ENCODE data around the gene KCNIP1. TPM values are rescaled to one million over a fixed set of nuclear protein-coding genes. Genes with fewer than 3 reads are reported as not detected.
A peak's percentile ranks its signal among the peaks of the same experiment; 100 is the strongest.

The KCNIP1 gene
- total and polyA plus RNA-seq, 9 of the 15 experiments (the other 6 are each of a cell fraction or from before 2014, with no cell fraction given) = not detected

DNA sequence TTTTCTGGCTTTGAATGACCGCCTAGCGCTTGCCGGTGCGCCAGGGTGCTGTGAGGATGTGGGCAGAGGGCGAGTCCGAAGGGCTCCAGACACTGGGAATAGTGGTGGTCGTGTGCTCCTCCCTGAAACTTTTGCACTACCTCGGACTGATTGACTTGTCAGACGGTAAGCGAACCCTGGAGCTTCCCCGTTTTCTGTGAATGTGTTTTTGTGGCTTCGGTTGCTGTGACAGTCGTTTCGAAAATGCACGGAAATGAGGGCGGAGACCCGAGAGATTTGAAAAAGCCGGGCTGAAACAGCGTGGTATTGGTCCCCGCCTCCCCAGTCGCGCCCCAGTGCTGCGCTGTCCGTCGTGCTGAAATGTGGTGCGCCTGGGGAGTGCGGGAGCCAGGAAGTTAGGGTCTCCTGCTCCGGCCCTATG, 177.2 kb downstream of the KCNIP1 start (continued):
- TF ChIP-seq ZNF23 (CRISPR knock-in tag; IDR thresholded peaks at IDR 0.05) = no peak
- no peak for TF ChIP-seq ZNF354B (CRISPR knock-in tag; IDR thresholded peaks at IDR 0.05)
- TF ChIP-seq EGR1 (conservative IDR thresholded peaks at IDR 0.05) = no peak
- TF ChIP-seq MEF2D (tag; conservative IDR thresholded peaks at IDR 0.05; ENCODE audit: low read depth) = no peak
- no peak for TF ChIP-seq SMARCB1 (IDR thresholded peaks at IDR 0.05; ENCODE audit: insufficient read length, low read depth)
- no peak for TF ChIP-seq BCOR (IDR thresholded peaks at IDR 0.05)
- no peak for TF ChIP-seq NRF1 (conservative IDR thresholded peaks at IDR 0.05 in 1 of 2, IDR thresholded peaks at IDR 0.05 in 1 of 2)
- TF ChIP-seq MAZ (CRISPR knock-in tag; conservative IDR thresholded peaks at IDR 0.05 in 1 of 2, IDR thresholded peaks at IDR 0.05 in 1 of 2) = 0 out of 4 replicates have a peak, but pooled peaks of 1 of the 2 experiments have one; percentile 27
- no peak for TF ChIP-seq MEF2A (IDR thresholded peaks at IDR 0.05; ENCODE audit: control insufficient read depth, low read depth, low read length)
- no peak for TF ChIP-seq HMG20B (CRISPR knock-in tag; IDR thresholded peaks at IDR 0.05)
- TF ChIP-seq HMGN3 (IDR thresholded peaks at IDR 0.05; ENCODE audit: borderline replicate concordance, extremely low read depth, insufficient read length, low read depth, low read length) = no peak
- no peak for TF ChIP-seq KLF13 (tag; IDR thresholded peaks at IDR 0.05; ENCODE audit: borderline replicate concordance, low read depth)
- TF ChIP-seq ZNF143 (CRISPR knock-in tag; IDR thresholded peaks at IDR 0.05) = no peak
- TF ChIP-seq MCM3 (IDR thresholded peaks at IDR 0.05) = no peak
- peak in 1 of 2 experiments; percentile 75; a peak in 1 of 4 replicates for TF ChIP-seq SIN3A (IDR thresholded peaks at IDR 0.05; ENCODE audit: borderline replicate concordance in 2 of 2, control insufficient read depth in 1 of 2, low read depth in 2 of 2, low read length in 2 of 2)
- no peak for TF ChIP-seq SMAD3 (CRISPR knock-in tag; conservative IDR thresholded peaks at IDR 0.05)
- TF ChIP-seq, protein P1, sequence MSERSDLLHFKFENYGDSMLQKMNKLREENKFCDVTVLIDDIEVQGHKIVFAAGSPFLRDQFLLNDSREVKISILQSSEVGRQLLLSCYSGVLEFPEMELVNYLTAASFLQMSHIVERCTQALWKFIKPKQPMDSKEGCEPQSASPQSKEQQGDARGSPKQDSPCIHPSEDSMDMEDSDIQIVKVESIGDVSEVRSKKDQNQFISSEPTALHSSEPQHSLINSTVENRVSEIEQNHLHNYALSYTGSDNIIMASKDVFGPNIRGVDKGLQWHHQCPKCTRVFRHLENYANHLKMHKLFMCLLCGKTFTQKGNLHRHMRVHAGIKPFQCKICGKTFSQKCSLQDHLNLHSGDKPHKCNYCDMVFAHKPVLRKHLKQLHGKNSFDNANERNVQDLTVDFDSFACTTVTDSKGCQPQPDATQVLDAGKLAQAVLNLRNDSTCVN (CRISPR knock-in tag; IDR thresholded peaks at IDR 0.05) = no peak
- no peak for TF ChIP-seq CBFA2T2 (conservative IDR thresholded peaks at IDR 0.05)
- no peak for TF ChIP-seq ETV5 (CRISPR knock-in tag; IDR thresholded peaks at IDR 0.05; ENCODE audit: low read depth)
